NCI-H2196 treated with DMSO at 0.1 percent for 48 hours (cell line): ENCODE data around the gene ASAP2.

ENCODE experiments used
- DNase-seq: peaks from one replicate; lab custom pipeline; 2025; ENCODE audit not compliant: unreplicated experiment; lab: John Stamatoyannopoulos, UW

The ASAP2 gene

DNA sequence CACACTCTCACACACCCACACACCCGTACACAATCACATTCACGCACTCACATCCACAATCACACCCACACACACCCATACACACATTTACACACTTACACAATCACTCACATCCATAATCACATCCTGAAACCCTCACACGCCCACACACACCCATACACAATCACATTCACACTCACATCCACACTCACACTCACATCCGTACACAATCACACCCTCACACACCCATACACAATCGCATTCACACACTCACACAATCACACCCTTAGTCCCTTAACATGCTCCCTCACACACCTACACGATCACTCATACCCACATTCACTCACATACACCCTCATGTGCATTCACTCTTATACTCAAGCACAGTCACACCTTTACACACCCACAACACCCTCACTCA, 110.9 kb downstream of the ASAP2 start:
- no peak for DNase-seq

GRCh38 chr2:9318461-9319337, 112.1 kb downstream of the ASAP2 start:
- no peak for DNase-seq

DNA sequence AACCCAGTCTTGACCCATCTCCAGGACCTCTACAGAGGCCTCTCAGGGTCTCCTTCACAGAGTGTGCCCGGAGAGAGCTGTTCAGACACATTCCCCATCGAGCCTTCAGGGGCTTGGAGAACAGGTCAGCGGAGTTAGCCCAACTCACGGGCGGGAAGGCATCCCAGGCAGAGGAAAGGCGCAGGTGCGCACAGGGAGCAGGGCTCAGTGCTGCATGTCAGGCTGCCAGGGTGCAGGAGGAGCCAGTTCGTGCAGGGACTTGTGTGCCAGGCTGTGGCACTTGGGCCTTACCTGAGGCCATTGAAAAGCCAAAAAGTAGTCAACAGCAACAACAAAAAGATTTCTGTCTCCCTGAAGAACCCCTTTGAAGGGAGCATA, 112.7 kb downstream of the ASAP2 start:
- no peak for DNase-seq

GRCh38 chr2:9322576-9322975, 116.0 kb downstream of the ASAP2 start:
- no peak for DNase-seq

GRCh38 chr2:9325428-9325827, 118.8 kb downstream of the ASAP2 start:
- no peak for DNase-seq

GRCh38 chr2:9326975-9327374, 120.4 kb downstream of the ASAP2 start:
- no peak for DNase-seq

DNA sequence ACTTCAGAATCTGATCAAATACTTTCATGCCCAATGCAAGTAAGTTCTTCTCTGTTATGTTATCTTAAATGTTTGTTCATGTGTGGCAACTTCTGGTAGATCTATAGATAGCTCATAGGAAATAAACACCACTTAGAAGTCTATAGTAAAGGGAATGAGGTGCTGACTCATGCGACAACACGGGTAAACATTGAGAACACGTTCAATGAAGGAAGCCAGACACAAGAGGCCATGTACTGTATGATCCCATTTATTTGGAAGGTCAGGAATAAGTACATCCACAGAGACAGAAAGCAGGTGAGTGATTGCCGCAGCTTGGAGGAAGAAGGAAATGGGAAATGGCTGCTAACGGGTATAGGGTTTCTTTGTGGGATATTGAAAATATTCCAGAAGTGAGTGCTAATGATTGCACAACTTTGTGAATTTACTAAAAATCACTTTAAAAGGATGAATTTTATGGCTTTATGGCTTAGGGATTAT, 121.3 kb downstream of the ASAP2 start:
- DNase-seq, result no peak

DNA sequence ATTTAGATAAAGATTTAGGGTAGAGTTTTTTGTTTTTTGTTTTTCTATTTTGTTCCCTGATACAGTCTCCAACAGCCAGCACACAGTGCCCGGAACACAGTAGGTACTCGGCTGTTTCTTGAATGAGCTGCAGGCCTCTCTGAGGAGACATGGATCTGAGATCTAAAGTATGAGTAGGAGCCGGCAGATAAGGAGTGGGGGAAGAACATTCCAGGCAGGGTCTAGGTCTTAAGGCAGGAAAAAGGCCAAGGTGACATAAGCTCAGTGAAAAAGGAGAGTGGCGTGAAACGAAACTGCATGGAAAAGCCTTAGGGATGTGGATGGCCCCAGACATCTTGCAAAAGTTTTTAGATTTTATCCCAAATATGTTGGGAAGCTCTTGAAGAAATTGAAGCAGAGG, 122.3 kb downstream of the ASAP2 start:
- no peak for DNase-seq

GRCh38 chr2:9329497-9329896, 122.9 kb downstream of the ASAP2 start:
- no peak for DNase-seq

DNA sequence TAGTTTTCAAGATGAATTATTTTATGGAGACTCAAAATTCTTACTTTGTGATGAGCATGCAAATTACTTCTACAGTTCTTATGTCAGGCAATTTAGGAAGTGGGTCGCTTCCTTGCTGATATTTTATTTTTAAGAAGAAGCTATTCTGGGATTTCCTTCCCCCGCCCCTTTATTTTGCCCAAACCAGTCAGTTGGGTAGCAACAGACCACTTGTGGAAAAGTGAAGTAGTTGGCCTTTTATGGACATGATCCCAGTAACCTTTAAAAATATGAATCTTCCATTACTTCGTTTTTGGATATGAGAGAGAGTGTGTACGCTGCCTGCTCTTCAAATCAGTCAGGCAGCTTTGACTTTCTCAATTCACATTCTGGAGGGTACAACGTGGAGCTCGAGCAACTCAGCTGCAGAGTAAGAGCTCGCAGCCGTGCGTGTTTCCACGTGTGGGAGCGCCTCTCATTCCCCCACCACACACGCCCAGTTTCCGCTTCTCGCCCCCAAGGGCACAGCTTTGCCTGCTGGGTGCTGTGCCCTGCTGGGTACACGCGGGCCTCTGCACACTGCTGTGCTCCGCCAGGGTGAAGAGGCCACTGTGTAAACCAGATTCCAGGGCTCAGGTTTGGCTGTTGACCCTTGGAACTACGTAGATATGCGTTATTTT, 124.1 kb downstream of the ASAP2 start:
- no peak for DNase-seq

DNA sequence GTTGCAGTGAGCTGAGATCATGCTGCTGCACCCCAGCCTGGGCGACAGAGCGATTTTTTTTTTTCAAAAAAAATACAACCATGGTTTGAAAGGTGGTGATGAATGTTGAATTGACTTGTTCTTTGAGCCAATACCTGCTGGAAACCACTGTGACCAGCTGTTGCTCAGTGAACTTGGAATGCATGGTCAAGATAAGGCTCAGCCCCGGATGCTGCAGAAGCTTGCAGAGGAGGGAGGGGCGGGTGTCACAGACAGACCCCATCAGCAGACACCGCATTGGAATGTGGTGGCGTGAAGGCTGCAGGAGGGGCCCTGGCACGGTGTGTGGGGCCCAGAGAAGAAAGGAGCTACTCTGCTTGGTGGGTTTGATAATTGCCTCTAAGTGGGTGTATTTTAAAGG, 125.1 kb downstream of the ASAP2 start:
- DNase-seq, result no peak

GRCh38 chr2:9332136-9332852, 125.7 kb downstream of the ASAP2 start:
- no peak for DNase-seq

DNA sequence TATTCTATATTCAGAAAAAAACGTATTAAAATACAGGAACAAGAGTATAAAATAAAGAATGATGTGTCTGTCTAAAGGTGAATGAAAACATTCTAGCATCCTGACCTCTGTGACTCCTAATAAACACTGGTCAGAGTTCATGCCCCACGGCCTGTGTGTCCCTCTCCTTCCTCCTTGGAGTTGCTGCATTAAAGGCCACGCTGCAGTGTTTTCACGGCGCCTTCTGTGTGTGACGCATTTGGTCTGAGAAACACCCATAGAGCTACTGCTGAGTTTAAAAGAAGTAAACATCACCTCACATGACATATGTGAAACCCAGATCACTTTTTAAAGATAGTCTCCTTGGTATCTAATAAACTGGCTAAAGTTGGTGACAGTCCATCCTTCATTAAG, 126.2 kb downstream of the ASAP2 start:
- no peak for DNase-seq

DNA sequence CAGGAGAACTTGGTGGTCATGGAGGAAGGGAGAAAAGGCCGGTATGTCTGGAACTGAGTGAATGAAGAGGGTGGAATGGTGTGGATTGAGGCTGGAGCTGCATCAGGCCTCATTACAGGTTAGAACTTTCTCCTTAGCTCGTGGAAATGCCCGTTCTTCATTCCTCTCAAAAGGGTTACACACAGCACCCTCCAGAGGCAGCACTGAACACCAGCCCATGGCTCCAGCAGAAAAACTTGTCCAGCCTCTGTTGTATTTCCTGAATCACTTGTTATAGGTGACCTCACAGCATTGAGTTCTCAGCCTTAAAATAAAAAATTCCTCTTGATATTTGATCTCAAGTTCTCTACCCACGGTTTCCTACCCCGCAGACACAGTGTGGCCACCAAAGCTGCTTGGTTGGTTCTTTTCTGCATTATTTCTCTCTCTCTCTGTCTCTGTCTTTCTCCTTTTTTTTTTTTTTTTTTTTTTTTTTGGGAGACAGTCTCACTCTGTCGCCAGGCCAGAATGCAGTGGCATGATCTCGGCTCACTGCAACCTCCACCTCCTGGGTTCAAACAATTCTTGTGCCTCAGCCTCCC, 127.1 kb downstream of the ASAP2 start:
- peak; percentile 75 for DNase-seq

DNA sequence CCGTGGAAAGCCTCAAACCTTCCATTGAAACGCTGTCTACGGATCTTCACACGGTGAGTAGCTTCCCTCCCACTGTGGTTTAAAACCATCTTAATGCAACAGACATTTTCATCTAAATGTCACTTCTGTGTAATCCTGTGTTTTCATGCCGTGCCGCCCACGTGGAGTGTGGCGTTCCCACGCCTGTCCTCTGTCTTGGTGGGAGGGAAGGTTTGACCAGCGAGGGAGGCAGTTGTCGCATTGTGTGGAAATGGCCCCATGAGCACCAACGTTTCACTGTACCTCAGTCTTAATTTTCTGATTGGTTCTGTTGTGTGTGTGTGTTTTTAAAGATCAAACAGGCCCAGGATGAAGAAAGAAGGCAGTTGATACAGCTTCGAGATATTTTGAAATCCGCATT, 128.1 kb downstream of the ASAP2 start:
- no peak for DNase-seq

GRCh38 chr2:9335322-9335832, 128.8 kb downstream of the ASAP2 start:
- DNase-seq, result no peak

GRCh38 chr2:9336241-9336575, 129.6 kb downstream of the ASAP2 start:
- peak; percentile 57 for DNase-seq

GRCh38 chr2:9336576-9337314, 130.1 kb downstream of the ASAP2 start:
- DNase-seq, result peak; percentile 79

GRCh38 chr2:9337901-9338300, 131.3 kb downstream of the ASAP2 start:
- DNase-seq, result no peak

GRCh38 chr2:9341337-9341887, 134.8 kb downstream of the ASAP2 start:
- DNase-seq, result no peak
